ENCODE results near the gene ZNF552.

Gene ZNF552

DNA sequence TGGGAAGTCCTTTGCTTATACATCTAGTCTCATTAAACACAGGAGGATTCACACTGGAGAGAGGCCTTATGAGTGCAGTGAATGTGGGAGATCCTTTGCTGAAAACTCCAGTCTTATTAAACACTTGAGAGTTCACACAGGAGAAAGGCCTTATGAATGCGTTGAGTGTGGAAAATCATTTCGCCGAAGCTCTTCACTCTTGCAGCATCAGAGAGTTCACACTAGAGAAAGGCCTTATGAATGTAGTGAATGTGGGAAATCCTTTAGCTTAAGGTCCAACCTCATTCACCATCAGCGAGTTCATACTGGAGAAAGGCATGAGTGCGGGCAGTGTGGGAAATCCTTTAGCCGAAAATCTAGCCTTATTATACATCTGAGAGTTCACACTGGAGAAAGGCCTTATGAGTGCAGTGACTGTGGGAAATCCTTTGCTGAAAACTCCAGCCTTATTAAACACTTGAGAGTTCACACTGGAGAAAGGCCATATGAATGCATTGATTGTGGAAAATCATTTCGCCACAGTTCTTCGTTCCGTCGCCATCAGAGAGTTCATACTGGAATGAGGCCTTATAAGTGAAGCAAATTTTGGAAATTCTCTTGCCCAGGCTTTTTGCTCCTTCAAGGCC lies 35.4 kb downstream of the ZNF552 start:
- DNase-seq (no peak), ATAC-seq (no peak)

DNA sequence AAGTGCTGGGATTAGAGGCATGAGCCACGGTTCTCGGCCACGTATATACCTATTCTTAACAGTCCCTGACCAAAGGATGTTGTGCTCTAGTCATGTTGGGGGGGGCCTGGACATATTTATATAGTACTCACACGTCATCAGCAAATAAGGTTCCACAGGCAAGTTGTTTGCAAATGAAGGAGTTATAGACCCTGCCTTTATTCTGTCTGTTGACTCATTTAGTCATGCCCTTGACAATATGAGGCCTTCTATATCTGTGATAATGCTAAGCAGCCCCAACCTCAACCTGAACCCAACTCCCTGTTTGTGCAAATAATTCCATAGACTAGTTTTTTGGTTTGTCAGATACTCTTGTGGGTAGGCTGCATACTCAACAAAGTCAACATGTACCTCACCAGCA lies 36.4 kb downstream of the ZNF552 start:
- DNase-seq (no peak), ATAC-seq (no peak)

DNA sequence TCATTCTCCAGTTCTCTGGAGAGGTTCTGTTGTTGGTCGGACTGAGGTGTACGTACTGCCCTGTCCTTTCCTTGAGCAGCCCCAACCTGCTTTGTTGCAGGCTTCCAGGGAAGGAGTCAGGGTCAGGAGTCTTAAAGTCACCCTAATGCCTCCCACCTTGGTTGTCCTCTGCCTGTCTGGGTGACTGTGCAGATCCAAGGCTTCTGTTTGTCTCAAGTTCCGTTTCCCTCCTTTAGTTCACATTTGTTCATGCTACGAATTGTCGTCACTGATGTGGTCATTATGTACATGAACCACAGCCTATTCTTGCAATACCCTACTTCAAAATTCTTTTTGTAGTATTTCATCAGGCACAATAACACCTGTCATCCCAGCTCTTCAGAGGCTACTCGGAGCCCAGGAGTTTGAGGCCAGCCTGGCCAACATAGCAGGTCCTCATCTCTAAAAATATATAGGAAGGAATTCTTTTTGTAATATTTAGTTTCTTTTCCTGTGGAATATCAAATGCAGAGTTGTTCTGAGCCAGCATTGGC lies 37.9 kb downstream of the ZNF552 start:
- ATAC-seq (no peak), DNase-seq (no peak)

DNA sequence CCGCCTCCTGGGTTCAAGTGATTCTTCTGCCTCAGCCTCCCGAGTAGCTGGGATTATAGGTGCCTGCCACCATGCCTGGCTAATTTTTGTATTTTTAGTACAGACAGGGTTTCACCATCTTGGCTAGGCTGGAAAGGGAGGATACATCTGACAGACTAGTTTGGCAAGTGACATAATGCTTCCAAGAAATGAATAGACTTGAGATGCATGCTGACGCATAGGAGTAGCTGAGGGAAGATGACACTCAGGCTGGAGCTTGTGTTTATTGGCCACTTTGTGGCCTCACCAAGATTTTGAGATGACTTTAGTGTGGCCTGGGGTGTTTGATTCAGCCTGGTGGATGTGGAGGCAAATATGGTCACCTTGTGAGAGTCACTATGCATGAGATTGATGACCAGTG lies 41.2 kb downstream of the ZNF552 start:
- DNase-seq (no peak), ATAC-seq (no peak)

DNA sequence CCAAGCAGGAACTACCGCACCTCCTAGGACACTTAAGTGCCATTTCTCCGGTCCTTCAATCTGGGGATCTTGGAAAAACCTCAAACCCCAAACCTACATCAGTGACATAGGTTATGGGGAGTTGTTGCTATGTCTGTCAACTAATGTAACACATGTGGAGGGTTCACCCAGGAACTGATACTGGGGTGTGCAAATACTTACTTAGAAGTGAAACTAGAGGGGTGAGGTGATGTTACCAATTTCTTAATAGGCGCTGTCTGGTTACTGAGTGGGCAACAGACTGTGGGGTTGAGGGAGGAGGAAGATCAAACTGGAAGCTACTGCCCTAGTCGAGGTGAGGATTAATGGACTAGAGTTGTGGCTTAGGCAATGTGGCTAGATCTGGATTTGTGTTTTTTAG lies 43.3 kb downstream of the ZNF552 start:
- ATAC-seq (no peak), DNase-seq (no peak)

DNA sequence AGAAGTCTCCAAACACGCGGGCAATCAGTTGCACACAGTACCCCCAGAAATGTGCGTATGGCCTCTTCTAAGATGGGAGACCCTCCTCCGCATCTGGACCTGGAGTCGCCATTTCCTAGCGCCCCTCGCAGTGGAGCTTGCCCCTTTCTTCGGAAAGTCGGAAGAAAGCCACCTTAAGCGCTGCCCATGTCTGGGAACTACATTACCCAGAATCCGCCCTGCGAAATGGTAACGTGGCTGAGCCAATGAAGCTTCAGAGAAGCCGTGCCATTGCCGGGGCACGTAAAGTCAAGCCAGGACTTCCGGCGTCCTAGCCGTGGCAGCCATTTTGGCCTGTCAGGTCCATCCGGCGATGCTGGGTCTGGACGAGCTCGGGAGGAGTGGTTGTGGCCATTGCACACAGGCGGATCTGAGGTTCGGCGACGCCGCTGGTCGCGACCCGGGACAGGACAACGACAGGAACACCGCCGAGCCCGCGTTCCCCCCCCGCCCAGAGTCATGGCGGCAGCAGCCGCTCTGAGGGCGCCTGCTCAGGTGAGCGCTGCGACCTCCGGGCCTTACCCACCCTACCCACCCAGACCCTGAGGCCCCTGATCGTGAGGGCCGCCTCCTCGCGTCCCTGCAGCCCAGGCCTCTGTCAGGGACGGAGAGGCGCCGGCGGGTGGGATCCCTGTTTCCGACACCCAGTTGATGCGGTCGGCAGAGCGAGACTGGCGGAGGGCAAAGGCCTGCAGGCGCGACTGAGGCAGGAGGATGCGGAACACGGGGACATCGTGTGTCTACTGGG lies 45.2 kb downstream of the ZNF552 start, which contains the start of gene ZNF586:
TSS of gene ZNF586 (plus strand) at position 332 of the 787 bp plus-strand sequence. CDS start at position 499, 167 bp downstream.
- DNase-seq (peak; percentile 86), ATAC-seq (peak; percentile 100)

DNA sequence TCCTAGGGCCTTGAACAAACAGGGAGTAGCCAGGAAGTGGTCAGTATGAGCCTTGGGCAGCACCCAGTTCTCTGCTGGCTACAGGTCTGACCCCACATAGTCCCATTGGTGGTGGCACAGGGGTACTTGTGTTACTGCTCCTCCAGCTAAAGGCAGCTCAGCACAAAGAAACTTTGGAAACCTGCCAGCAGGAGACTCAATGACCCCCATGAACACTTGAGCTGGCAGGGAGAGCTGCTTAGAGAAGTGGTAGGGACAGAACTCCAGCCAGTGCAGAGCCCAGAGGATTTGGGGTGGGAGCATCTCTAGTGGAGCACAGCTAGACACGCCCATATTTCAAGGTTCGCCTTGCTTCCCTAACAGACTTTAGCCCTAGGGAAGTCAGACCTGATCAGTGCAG lies 55.6 kb downstream of the ZNF552 start:
- DNase-seq (no peak), ATAC-seq (no peak)

DNA sequence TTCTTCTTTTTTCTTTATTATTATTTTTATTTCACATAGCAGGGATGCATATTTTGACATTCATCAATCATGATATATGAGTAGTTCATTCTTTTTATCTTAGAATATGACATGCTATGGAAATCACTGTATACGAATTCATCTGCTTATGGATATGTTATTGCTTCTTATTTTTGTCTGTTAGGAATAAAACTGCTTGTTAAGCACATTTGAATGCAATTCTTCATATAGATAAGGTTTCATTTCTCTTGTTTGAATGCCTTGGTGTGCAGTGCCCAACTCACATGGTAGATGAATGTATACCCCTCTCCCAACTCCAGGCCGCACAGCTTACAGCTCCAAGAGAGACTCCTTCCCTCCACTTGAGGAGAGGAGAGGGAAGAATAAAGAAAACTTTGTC lies 56.8 kb downstream of the ZNF552 start:
- DNase-seq, result no peak
- ATAC-seq, result no peak
